Glutamatergic neuron (in vitro differentiated cells): ENCODE results near the gene C2orf92. TPM values are rescaled to one million over a fixed set of nuclear protein-coding genes. Genes with fewer than 3 reads are reported as not detected.

Experiments used
- DNase-seq: peaks from one replicate; pipeline ENCODE4 v3.0.0; 2022
- H3K27ac Mint-ChIP-seq: one replicate; pipeline ENCODE4 v1.8.0; 2020; ENCODE audit warnings: mild to moderate bottlenecking, mixed read lengths, inconsistent platforms; ENCODE audit not compliant: unreplicated experiment
- H3K27me3 Mint-ChIP-seq: one replicate; pipeline ENCODE4 v1.8.0; 2020; ENCODE audit warnings: mild to moderate bottlenecking, moderate library complexity, mixed read lengths, inconsistent platforms; ENCODE audit not compliant: unreplicated experiment
- H3K36me3 Mint-ChIP-seq: one replicate; pipeline ENCODE4 v1.8.0; 2020; ENCODE audit warnings: mild to moderate bottlenecking, mixed read lengths, inconsistent platforms; ENCODE audit not compliant: unreplicated experiment
- H3K4me1 Mint-ChIP-seq: one replicate; pipeline ENCODE4 v1.8.0; 2020; ENCODE audit warnings: mild to moderate bottlenecking, low read depth, mixed read lengths, inconsistent platforms; ENCODE audit not compliant: unreplicated experiment
- H3K4me3 Mint-ChIP-seq: one replicate; pipeline ENCODE4 v1.8.0; 2020; ENCODE audit warnings: mild to moderate bottlenecking, mixed read lengths, inconsistent platforms; ENCODE audit not compliant: unreplicated experiment
- H3K9me3 Mint-ChIP-seq: one replicate; pipeline ENCODE4 v1.8.0; 2020; ENCODE audit warnings: mild to moderate bottlenecking, moderate library complexity, mixed read lengths, inconsistent platforms; ENCODE audit not compliant: unreplicated experiment
- total RNA-seq: library from RNA; stranded (reverse); fragmentation: NEBNext Ultra II Directional; extraction: Animal tissue kit (Norgen Biotek cat#: 25700); gene quantifications from one replicate; pipeline ENCODE4 v1.2.1, GENCODE V29; 2021; ENCODE audit not compliant: unreplicated experiment
- TF ChIP-seq, protein P1 (sequence below): fragments of 200-600 bp; sonication (generic); IDR thresholded peaks from one replicate; pipeline ENCODE4 v1.5.0; 2021; ENCODE audit not compliant: partially characterized antibody, unreplicated experiment

C2orf92 gene
- total RNA-seq, 1 donor from 2014 or later, result 19.6 TPM

DNA sequence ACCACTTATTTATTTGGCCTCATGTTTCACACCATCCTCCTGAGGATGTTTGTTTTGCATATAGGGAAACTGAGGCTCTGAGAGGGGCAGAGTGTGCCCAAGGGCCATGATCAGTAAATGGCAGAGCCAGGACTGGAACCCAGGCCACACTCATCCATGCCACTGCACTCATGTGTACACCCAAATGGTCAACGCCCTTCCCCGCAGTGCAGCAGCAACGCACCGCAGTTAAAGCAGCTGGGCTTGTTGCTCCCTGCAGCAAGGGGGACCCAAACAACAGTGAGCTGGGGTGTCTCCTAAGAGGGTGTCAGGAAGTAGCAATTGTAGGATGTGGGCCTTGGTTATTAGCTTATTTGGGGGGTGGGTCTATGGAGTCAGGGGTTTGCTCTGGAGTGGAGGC is 80.5 kb downstream of the C2orf92 start:
- TF ChIP-seq, protein P1, sequence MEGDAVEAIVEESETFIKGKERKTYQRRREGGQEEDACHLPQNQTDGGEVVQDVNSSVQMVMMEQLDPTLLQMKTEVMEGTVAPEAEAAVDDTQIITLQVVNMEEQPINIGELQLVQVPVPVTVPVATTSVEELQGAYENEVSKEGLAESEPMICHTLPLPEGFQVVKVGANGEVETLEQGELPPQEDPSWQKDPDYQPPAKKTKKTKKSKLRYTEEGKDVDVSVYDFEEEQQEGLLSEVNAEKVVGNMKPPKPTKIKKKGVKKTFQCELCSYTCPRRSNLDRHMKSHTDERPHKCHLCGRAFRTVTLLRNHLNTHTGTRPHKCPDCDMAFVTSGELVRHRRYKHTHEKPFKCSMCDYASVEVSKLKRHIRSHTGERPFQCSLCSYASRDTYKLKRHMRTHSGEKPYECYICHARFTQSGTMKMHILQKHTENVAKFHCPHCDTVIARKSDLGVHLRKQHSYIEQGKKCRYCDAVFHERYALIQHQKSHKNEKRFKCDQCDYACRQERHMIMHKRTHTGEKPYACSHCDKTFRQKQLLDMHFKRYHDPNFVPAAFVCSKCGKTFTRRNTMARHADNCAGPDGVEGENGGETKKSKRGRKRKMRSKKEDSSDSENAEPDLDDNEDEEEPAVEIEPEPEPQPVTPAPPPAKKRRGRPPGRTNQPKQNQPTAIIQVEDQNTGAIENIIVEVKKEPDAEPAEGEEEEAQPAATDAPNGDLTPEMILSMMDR, result no peak
- H3K27ac Mint-ChIP-seq, result no peak overlapping the region
- DNase-seq, result no peak
- no peak overlapping the region for H3K4me3 Mint-ChIP-seq
- H3K27me3 Mint-ChIP-seq, result peaks cover 11% of the 10 kb centered on the region
- H3K9me3 Mint-ChIP-seq, result peaks cover 3% of the 10 kb centered on the region
- no peaks in the 10 kb centered on the region for H3K36me3 Mint-ChIP-seq
- peaks cover 27% of the 10 kb centered on the region for H3K4me1 Mint-ChIP-seq

- H3K27ac Mint-ChIP-seq, result no peak overlapping the region
- H3K9me3 Mint-ChIP-seq, result peaks cover 3% of the 10 kb centered on the region
- peaks cover 21% of the 10 kb centered on the region for H3K4me1 Mint-ChIP-seq
- no peak for DNase-seq
- H3K4me3 Mint-ChIP-seq, result no peak overlapping the region
- TF ChIP-seq, protein P1, result no peak
- H3K27me3 Mint-ChIP-seq, result peaks cover 10% of the 10 kb centered on the region
- H3K36me3 Mint-ChIP-seq, result no peaks in the 10 kb centered on the region
Observed at GRCh38 chr2:97751752-97752151, 82.2 kb downstream of the C2orf92 start.

Other genes with a start within 250 kb of the C2orf92 start
- gene ANKRD36B, start 79.8 kb upstream of the C2orf92 start, total RNA-seq, result 54.7 TPM
- 207 TPM for gene COX5B, start 23.7 kb upstream of the C2orf92 start, total RNA-seq
- 104 TPM for gene ACTR1B, start 5.7 kb upstream of the C2orf92 start, total RNA-seq
- gene ZAP70, start 43.9 kb downstream of the C2orf92 start, total RNA-seq, result 1.3 TPM